Liver (tissue), 3 donors: ENCODE results near the gene MSN.

Experiments used
- ATF3 ChIP-seq: IDR thresholded peaks from 2 replicates; pipeline ENCODE4 v1.6.1; 2016; ENCODE audit warnings: antibody characterized with exemption
- CTCF ChIP-seq: fragments of 150-350 bp; IDR thresholded peaks from 2 replicates; pipeline ENCODE4 v1.5.1; 2017; ENCODE audit warnings: improper control_type of control experiment, low read depth, low read length; ENCODE audit not compliant: missing input control
- EGR1 ChIP-seq, 2 donors: IDR thresholded peaks; 2 replicates each; pipeline ENCODE4 v1.6.1; 2016 to 2018; ENCODE audit warnings: antibody characterized with exemption in 2 of 2, low read depth in 2 of 2
- FOXA1 ChIP-seq: IDR thresholded peaks from 2 replicates; pipeline ENCODE4 v1.6.1; 2016; ENCODE audit warnings: antibody characterized with exemption
- GABPA ChIP-seq, 2 donors: IDR thresholded peaks in 1 of 2; conservative IDR thresholded peaks in 1 of 2; 2 replicates each; pipeline ENCODE4 v1.6.1; 2016; ENCODE audit warnings: antibody characterized with exemption in 2 of 2, mild to moderate bottlenecking in 1 of 2, moderate library complexity in 1 of 2
- HNF4G ChIP-seq: IDR thresholded peaks from 2 replicates; pipeline ENCODE4 v1.6.1; 2016; ENCODE audit warnings: antibody characterized with exemption
- JUND ChIP-seq, 2 donors: IDR thresholded peaks; 2 replicates each; pipeline ENCODE4 v1.6.1; 2016; ENCODE audit warnings: antibody characterized with exemption in 2 of 2
- NR2F2 ChIP-seq: IDR thresholded peaks from 2 replicates; pipeline ENCODE4 v1.6.1; 2016; ENCODE audit warnings: antibody characterized with exemption
- RAD21 ChIP-seq, 2 donors: IDR thresholded peaks; 2 replicates each; pipeline ENCODE4 v1.6.1; 2016; ENCODE audit warnings: antibody characterized with exemption in 2 of 2, mild to moderate bottlenecking in 2 of 2
- REST ChIP-seq: IDR thresholded peaks from 2 replicates; pipeline ENCODE4 v1.6.1; 2016; ENCODE audit warnings: antibody characterized with exemption, mild to moderate bottlenecking
- RXRA ChIP-seq, 2 donors: IDR thresholded peaks; 2 replicates each; pipeline ENCODE4 v1.6.1; 2017 to 2018; ENCODE audit warnings: antibody characterized with exemption in 2 of 2, mild to moderate bottlenecking in 1 of 2
- SP1 ChIP-seq: IDR thresholded peaks from 2 replicates; pipeline ENCODE4 v1.6.1; 2018; ENCODE audit warnings: antibody characterized with exemption, mild to moderate bottlenecking
- YY1 ChIP-seq: IDR thresholded peaks from 2 replicates; pipeline ENCODE4 v1.6.1; 2016; ENCODE audit warnings: antibody characterized with exemption, mild to moderate bottlenecking
- ZBTB33 ChIP-seq: IDR thresholded peaks from 2 replicates; pipeline ENCODE4 v1.6.1; 2016; ENCODE audit warnings: antibody characterized with exemption
- donor health status: healthy.
- donor health status: healthy.

- TF ChIP-seq CTCF: no peak
- no peak for TF ChIP-seq YY1
- no peak for TF ChIP-seq REST
- no peak for TF ChIP-seq SP1
- no peak for TF ChIP-seq JUND (IDR thresholded peaks at IDR 0.05)
- no peak for TF ChIP-seq EGR1 (IDR thresholded peaks at IDR 0.05; ENCODE audit: low read depth in 2 of 2)
- TF ChIP-seq RXRA (IDR thresholded peaks at IDR 0.05): no peak
- TF ChIP-seq RAD21 (IDR thresholded peaks at IDR 0.05): no peak
- TF ChIP-seq HNF4G: no peak
- TF ChIP-seq ATF3: no peak
- no peak for TF ChIP-seq GABPA (IDR thresholded peaks at IDR 0.05 in 1 of 2, conservative IDR thresholded peaks at IDR 0.05 in 1 of 2)
- no peak for TF ChIP-seq FOXA1
- no peak for TF ChIP-seq ZBTB33
- no peak for TF ChIP-seq NR2F2
Measured at GRCh38 chrX:65783746-65784145, 116.3 kb downstream of the MSN start.
